ENCODE data around the gene ALPK1.

DNA sequence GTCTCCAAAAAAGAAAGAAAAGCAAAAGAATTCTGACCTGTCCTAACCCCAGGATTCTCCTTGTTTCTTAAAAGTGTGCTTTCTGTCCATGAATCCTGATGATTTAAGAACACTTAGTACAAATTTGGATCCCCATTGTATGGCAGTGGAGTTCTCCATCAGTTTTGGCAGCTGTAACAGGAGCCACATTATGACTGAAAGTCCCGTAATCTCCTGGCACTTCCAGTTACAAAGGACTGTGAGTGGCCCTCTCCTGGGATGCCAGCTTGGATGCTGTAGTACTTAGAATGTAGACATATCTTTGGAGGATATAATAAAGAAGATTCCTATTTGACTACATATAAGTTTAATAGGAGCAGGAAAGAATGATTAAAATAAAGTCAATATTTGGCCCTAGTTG is 44.9 kb upstream of the ALPK1 start:
- TF ChIP-seq, protein P1, sequence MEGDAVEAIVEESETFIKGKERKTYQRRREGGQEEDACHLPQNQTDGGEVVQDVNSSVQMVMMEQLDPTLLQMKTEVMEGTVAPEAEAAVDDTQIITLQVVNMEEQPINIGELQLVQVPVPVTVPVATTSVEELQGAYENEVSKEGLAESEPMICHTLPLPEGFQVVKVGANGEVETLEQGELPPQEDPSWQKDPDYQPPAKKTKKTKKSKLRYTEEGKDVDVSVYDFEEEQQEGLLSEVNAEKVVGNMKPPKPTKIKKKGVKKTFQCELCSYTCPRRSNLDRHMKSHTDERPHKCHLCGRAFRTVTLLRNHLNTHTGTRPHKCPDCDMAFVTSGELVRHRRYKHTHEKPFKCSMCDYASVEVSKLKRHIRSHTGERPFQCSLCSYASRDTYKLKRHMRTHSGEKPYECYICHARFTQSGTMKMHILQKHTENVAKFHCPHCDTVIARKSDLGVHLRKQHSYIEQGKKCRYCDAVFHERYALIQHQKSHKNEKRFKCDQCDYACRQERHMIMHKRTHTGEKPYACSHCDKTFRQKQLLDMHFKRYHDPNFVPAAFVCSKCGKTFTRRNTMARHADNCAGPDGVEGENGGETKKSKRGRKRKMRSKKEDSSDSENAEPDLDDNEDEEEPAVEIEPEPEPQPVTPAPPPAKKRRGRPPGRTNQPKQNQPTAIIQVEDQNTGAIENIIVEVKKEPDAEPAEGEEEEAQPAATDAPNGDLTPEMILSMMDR (IDR thresholded peaks at IDR 0.05; ENCODE audit: low read depth, low read length, missing input control) = no peak
- TF ChIP-seq HNF4A (conservative IDR thresholded peaks at IDR 0.05) (no peak), TAF1 (conservative IDR thresholded peaks at IDR 0.05) (no peak), SP1 (IDR thresholded peaks at IDR 0.05) (no peak), JUND (IDR thresholded peaks at IDR 0.05) (no peak), GABPA (IDR thresholded peaks at IDR 0.05 in 1 of 2, conservative IDR thresholded peaks at IDR 0.05 in 1 of 2) (no peak), RAD21 (IDR thresholded peaks at IDR 0.05) (no peak)
- TF ChIP-seq, protein P2, sequence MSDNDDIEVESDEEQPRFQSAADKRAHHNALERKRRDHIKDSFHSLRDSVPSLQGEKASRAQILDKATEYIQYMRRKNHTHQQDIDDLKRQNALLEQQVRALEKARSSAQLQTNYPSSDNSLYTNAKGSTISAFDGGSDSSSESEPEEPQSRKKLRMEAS (IDR thresholded peaks at IDR 0.05) = no peak
- TF ChIP-seq, protein P3, sequence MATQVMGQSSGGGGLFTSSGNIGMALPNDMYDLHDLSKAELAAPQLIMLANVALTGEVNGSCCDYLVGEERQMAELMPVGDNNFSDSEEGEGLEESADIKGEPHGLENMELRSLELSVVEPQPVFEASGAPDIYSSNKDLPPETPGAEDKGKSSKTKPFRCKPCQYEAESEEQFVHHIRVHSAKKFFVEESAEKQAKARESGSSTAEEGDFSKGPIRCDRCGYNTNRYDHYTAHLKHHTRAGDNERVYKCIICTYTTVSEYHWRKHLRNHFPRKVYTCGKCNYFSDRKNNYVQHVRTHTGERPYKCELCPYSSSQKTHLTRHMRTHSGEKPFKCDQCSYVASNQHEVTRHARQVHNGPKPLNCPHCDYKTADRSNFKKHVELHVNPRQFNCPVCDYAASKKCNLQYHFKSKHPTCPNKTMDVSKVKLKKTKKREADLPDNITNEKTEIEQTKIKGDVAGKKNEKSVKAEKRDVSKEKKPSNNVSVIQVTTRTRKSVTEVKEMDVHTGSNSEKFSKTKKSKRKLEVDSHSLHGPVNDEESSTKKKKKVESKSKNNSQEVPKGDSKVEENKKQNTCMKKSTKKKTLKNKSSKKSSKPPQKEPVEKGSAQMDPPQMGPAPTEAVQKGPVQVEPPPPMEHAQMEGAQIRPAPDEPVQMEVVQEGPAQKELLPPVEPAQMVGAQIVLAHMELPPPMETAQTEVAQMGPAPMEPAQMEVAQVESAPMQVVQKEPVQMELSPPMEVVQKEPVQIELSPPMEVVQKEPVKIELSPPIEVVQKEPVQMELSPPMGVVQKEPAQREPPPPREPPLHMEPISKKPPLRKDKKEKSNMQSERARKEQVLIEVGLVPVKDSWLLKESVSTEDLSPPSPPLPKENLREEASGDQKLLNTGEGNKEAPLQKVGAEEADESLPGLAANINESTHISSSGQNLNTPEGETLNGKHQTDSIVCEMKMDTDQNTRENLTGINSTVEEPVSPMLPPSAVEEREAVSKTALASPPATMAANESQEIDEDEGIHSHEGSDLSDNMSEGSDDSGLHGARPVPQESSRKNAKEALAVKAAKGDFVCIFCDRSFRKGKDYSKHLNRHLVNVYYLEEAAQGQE (IDR thresholded peaks at IDR 0.05) = no peak
- TF ChIP-seq, protein P4, sequence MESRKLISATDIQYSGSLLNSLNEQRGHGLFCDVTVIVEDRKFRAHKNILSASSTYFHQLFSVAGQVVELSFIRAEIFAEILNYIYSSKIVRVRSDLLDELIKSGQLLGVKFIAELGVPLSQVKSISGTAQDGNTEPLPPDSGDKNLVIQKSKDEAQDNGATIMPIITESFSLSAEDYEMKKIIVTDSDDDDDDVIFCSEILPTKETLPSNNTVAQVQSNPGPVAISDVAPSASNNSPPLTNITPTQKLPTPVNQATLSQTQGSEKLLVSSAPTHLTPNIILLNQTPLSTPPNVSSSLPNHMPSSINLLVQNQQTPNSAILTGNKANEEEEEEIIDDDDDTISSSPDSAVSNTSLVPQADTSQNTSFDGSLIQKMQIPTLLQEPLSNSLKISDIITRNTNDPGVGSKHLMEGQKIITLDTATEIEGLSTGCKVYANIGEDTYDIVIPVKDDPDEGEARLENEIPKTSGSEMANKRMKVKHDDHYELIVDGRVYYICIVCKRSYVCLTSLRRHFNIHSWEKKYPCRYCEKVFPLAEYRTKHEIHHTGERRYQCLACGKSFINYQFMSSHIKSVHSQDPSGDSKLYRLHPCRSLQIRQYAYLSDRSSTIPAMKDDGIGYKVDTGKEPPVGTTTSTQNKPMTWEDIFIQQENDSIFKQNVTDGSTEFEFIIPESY (IDR thresholded peaks at IDR 0.05) = no peak
